Esophagus (tissue), 2 donors: ENCODE results near the gene ERLEC1. TPM values are rescaled to one million over a fixed set of nuclear protein-coding genes. Genes with fewer than 3 reads are reported as not detected.
"Not testable (repeated sequence)": the region's sequence is repeated elsewhere in the genome, so short reads cannot be mapped to it uniquely, and the experiment has no call there.

Source experiments
- H3K27ac ChIP-seq, 2 donors: one replicate each; pipeline ENCODE4 v1.5.1; 2013; ENCODE audit warnings: low read depth in 2 of 2, mild to moderate bottlenecking in 2 of 2, inconsistent platforms in 1 of 2, low read length in 1 of 2, moderate library complexity in 1 of 2
- H3K27me3 ChIP-seq, 2 donors: one replicate each; pipeline ENCODE4 v1.6.1; 2013; ENCODE audit warnings: low read length in 2 of 2, control low read depth in 1 of 2, mild to moderate bottlenecking in 1 of 2; ENCODE audit not compliant: insufficient read depth in 2 of 2, control insufficient read depth in 1 of 2
- H3K36me3 ChIP-seq, 2 donors: one replicate each; pipeline ENCODE4 v1.6.1; 2013; ENCODE audit warnings: low read length in 1 of 2; ENCODE audit not compliant: control insufficient read depth in 2 of 2, insufficient read depth in 2 of 2
- H3K4me1 ChIP-seq, 2 donors: one replicate each; pipeline ENCODE4 v1.6.1; 2013; ENCODE audit warnings: low read length in 1 of 2; ENCODE audit not compliant: control insufficient read depth in 2 of 2, insufficient read depth in 2 of 2
- H3K4me3 ChIP-seq, 2 donors: one replicate each; pipeline ENCODE4 v1.5.1; 2013; ENCODE audit warnings: low read length in 2 of 2, mild to moderate bottlenecking in 2 of 2, low read depth in 1 of 2, moderate library complexity in 1 of 2
- H3K9me3 ChIP-seq, 2 donors: one replicate each; pipeline ENCODE4 v1.6.1; 2013; ENCODE audit warnings: mild to moderate bottlenecking in 2 of 2, low read depth in 1 of 2, low read length in 1 of 2, moderate library complexity in 1 of 2; ENCODE audit not compliant: control insufficient read depth in 2 of 2, insufficient read depth in 1 of 2
- WGBS, 2 donors: extraction: QIAGEN DNeasy Blood & Tissue Kit; methylation state at CpG; one replicate each; pipeline ENCODE4 v1.1.7; 2013; 5-methylcytosine and 5-hydroxymethylcytosine counted together
- polyA plus RNA-seq, 2 donors: library from polyadenylated mRNA; stranded (reverse); fragments of 200-250 nt; gene quantifications; one replicate each; pipeline ENCODE4 v1.2.3, GENCODE V29; 2013
- donor health status: healthy with polysubstance abuse.
- donor health status: Bipolar disorder and iron deficiency.

The ERLEC1 gene
- polyA plus RNA-seq, 2 donors: 10.8 to 18.9 TPM

DNA sequence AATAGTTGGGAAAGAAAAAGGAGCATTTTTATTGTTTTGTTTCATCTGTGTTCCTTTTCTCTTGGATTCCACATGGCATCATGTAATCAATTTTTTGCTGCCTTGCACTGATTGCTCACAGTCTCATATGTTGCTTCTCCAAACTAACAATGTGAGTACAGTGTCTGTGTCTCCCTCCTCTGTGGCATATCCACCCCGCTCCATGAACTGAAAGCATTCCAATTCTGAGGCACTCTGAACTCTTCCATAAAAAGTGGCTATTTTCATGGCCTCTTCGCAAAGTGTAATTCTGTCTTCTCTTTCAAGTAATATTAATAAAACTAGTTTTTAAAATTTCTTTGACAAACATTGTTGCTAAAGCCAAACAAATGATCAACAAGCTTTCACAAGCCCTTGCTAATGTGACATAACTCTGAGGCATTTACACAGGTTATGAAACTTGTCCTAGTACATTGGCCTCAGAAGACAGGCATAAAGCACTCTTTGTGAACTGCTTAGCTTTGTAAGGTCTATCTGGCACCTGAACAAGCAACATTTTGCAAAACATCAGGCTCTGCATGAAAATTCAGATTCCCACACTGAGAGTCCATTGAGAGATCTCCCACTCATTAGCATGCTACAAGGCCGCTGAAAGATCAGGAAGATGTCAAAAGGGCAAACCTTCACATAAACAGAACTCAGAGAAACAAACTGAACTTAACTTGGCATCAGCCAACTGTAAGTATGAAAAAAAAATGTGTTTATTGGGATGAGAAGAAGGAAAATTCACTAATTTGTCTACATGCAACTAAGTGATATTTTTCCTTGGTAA is 39.9 kb downstream of the ERLEC1 start:
- Histone ChIP-seq H3K27me3 (no peaks in the 10 kb centered on the region), H3K27ac (peak overlapping the region in 1 of 2 donors; percentile 45), H3K36me3 (no peaks in the 10 kb centered on the region), H3K4me1 (no peaks in the 10 kb centered on the region), H3K4me3 (no peak overlapping the region), H3K9me3 (no peaks in the 10 kb centered on the region)
- WGBS, 2 donors: 49% methylated on average over 3 of the region's 3 CpGs

DNA sequence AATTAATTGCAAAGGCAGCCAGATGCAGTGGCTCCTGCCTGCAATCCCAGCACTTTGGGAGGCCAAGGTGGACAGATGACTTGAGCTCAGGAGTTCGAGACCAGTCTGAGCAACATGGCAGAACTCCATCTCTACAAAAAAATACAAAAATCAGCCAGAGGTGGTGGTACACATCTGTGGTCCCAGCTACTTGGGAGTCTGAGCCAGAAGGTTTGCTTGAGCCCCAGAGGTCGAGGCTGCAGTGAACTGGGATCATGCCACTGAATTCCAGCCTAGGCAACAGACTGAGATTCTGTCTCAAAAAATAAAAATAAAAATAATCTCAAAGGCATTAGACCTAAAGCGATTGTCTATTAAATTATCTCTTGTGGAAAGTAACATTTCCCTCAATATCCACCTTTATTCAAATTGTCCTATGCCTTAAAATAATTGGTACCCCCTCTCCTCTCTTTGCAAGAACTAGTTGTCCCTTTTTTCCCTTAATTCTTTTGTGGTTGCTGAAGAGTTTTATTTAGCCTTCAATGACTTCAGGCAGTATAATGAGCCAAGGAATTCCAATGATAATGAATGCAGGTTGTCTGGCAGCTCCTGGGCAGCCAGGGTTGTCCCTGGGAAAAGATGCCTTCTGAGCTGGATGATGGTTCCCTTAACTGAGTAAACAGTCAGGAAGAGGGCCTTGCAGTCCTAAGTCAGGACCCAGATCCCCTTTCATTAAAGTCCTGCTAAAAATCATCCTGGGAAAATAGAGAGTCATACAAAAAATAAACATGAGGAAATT is 40.7 kb downstream of the ERLEC1 start:
- WGBS, 2 donors: 83 to 84% methylated on average over 3 of the region's 3 CpGs
- Histone ChIP-seq H3K4me3 (no peak overlapping the region), H3K27me3 (no peaks in the 10 kb centered on the region), H3K9me3 (no peaks in the 10 kb centered on the region), H3K27ac (no peak overlapping the region), H3K36me3 (no peaks in the 10 kb centered on the region), H3K4me1 (no peaks in the 10 kb centered on the region)

DNA sequence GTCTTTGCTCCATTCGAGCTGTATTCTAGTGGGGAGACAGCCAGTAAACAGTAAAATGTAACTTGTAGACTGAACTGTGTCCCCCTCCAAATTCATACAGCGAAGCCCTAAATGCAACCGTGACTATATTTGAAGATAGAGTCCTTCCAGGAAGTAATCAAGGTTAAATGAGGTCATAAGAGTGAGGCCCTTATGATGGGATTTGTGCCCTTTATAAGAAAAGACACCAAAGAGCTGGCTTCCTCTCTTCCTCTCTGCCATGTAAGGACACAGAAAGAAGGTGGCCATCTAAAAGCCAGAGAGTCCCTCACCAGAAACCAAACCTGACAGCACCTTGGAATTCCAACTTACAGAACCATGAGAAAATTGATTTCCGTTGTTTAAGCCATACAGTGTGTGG is 41.5 kb downstream of the ERLEC1 start:
- Histone ChIP-seq H3K27me3 (no peaks in the 10 kb centered on the region), H3K9me3 (no peaks in the 10 kb centered on the region), H3K4me1 (no peaks in the 10 kb centered on the region), H3K27ac (no peak overlapping the region), H3K4me3 (no peak overlapping the region), H3K36me3 (no peaks in the 10 kb centered on the region)
- WGBS, 2 donors: 93 to 97% methylated on average over 4 of the region's 4 CpGs

DNA sequence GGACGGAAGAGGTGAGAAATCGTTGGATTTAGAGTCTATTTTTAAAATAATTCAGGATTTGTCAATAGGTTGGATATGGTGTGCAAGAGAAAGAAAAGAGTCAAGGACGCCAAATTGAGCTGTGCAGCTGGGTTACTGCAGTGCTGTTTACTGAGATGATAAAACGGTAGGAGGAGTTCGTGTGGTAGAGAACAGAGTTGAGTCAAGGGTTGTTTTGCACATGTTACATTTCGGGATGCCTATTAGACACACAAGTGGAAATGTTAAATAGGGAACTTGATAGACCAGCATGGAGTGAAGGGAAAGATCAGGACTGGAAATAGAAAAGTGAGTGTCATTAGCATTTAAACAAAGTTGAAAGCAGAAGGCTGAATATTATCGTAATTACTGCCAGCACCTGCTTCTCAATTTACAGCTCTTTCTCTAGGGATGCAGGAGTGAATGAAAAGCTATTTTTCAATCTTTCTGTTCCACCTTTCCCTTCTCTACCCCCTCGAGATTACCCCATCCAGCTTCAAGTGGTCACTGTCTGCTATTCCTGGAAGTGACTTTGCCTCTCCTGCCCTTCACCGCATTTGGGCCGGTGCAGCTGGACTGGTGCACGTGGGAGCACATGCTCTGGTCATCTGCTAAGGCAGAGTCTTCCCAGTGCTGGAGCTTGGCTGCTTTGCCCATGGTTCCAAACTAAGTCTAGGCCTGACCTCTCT is 42.6 kb downstream of the ERLEC1 start:
- H3K4me3 ChIP-seq: no peak overlapping the region
- H3K27ac ChIP-seq: no peak overlapping the region
- no peaks in the 10 kb centered on the region for H3K4me1 ChIP-seq
- H3K36me3 ChIP-seq: no peaks in the 10 kb centered on the region
- no peaks in the 10 kb centered on the region for H3K9me3 ChIP-seq
- 86 to 90% methylated on average over 11 of the region's 11 CpGs for WGBS, 2 donors
- no peaks in the 10 kb centered on the region for H3K27me3 ChIP-seq

DNA sequence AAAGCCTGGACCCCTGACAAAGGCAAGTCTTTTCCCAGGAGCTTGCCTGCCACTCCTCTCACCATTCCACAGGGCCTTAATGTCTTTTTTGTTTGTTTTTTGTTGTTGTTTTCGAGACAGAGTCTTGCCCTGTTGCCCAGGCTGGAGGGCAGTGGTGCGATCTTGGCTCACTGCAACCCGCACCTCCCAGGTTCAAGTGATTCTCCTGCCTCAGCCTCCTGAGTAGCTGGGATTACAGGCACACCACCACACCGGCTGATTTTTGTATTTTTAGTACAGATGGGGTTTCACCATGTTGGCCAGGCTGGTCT is 43.1 kb downstream of the ERLEC1 start:
- not testable (repeated sequence) for H3K36me3 ChIP-seq, H3K27me3 ChIP-seq, H3K9me3 ChIP-seq, H3K27ac ChIP-seq, H3K4me1 ChIP-seq, H3K4me3 ChIP-seq
- 90 to 92% methylated on average over 4 of the region's 4 CpGs for WGBS, 2 donors

DNA sequence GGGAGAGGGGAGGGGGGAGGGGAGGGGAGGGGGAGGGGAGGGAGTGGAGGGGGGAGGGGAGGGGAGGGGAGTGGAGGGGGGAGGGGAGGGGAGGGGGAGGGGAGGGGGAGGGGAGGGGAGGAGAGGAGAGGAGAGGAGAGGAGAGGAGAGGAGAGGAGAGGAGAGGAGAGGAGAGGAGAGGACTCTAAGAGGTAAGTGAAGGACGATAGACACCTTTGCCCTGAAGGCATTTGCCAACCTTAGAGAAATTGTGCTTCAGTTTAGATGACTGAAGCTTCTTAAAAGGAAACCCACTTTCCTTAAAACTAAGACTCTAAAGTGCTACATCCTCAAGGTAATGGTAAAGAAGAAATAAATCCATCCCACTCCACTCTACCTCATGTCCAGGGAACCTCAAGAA is 53.7 kb downstream of the ERLEC1 start:
- no peaks in the 10 kb centered on the region for H3K4me1 ChIP-seq
- 45 to 58% methylated on average over 1 of the region's 1 CpG for WGBS, 2 donors
- H3K4me3 ChIP-seq: no peak overlapping the region
- H3K9me3 ChIP-seq: no peaks in the 10 kb centered on the region
- H3K27ac ChIP-seq: no peak overlapping the region
- H3K36me3 ChIP-seq: no peaks in the 10 kb centered on the region
- H3K27me3 ChIP-seq: no peaks in the 10 kb centered on the region

DNA sequence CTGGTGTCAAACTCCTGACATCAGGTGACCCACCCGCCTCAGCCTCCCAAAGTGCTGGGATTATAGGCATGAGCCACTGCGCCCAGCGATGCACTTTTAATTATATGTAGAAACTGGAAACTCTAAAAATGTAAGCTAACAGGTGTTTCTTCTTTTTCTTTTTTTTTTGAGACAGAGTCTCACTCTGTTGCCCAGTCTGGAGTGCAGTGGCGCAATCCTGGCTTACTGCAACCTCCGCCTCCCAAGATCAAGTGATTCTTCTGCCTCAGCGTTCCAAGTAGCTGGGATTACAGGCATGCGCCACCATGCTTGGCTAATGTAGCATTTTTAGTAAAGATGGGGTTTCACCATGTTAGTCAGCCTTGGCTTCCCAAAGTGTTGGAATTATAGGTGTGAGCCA is 54.8 kb downstream of the ERLEC1 start:
- H3K4me1 ChIP-seq, H3K36me3 ChIP-seq, H3K4me3 ChIP-seq, H3K27ac ChIP-seq, H3K27me3 ChIP-seq, H3K9me3 ChIP-seq: not testable (repeated sequence)
- 96 to 98% methylated on average over 7 of the region's 7 CpGs for WGBS, 2 donors

DNA sequence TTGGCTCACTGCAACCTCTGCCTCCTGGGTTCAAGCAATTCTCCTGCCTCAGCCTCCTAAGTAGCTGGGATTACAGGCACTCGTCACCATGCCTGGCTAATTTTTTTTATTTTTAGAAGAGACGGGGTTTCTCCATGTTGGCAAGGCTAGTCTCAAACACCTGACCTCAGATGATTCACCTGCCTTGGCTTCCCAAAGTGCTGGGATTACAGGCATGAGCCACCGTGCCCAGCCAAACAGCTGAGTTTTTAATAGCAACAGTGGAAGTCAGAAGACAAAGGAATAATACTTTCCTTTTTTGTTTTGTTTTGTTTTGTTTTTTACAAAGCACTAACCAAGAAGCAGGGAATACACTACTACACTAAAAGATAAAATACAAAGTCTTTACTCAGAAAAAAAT is 56.0 kb downstream of the ERLEC1 start:
- 56 to 63% methylated on average over 3 of the region's 3 CpGs for WGBS, 2 donors
- Histone ChIP-seq H3K4me1 (no peaks in the 10 kb centered on the region), H3K27ac (no peak overlapping the region), H3K36me3 (no peaks in the 10 kb centered on the region), H3K9me3 (no peaks in the 10 kb centered on the region), H3K27me3 (no peaks in the 10 kb centered on the region), H3K4me3 (no peak overlapping the region)

DNA sequence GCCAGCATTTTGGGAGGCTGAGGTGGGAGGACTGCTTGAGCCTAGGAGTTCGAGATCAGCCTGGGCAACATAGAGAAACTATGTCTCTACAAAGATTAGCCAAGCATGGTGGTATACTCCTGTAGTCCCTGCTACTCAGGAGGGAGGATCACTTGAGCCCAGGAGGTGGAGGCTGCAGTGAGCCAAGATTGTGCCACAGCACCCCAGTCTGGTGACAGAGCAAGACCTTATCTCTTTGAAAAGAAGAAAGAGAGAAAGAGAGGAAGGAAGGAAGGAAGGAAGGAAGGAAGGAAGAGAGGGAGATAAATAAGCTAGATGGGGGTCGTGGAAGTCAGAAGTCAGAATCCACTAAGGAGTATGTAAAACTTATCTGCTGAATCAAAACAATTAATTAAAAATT is 56.8 kb downstream of the ERLEC1 start:
- no peak overlapping the region for H3K27ac ChIP-seq
- no peaks in the 10 kb centered on the region for H3K36me3 ChIP-seq
- no peaks in the 10 kb centered on the region for H3K9me3 ChIP-seq
- H3K4me1 ChIP-seq: no peaks in the 10 kb centered on the region
- H3K4me3 ChIP-seq: no peak overlapping the region
- H3K27me3 ChIP-seq: no peaks in the 10 kb centered on the region
- WGBS, 2 donors: 65 to 73% methylated on average over 2 of the region's 2 CpGs
